HepG2 (cell line): Measurements from ENCODE around the gene NOTO. TPM values are rescaled to one million over a fixed set of nuclear protein-coding genes. Genes with fewer than 3 reads are reported as not detected.

Experiments
- CTCF ChIP-seq: sonication (generic); formaldehyde crosslinking; IDR thresholded peaks from 2 replicates; pipeline ENCODE4 v1.5.0; 2020; ENCODE audit warnings: mild to moderate bottlenecking, missing genetic modification reagents, moderate library complexity
- DMAP1 ChIP-seq: IDR thresholded peaks from 2 replicates; pipeline ENCODE4 v1.6.1; 2016
- DNMT3B ChIP-seq: conservative IDR thresholded peaks from 2 replicates; pipeline ENCODE4 v1.6.1; 2016; ENCODE audit warnings: missing biosample characterization, control low read depth
- MEIS1 ChIP-seq: sonication (generic); formaldehyde crosslinking; IDR thresholded peaks from 2 replicates; pipeline ENCODE4 v1.9.0; 2021; ENCODE audit warnings: mild to moderate bottlenecking, missing genetic modification reagents, moderate library complexity, borderline replicate concordance
- MLLT10 ChIP-seq: sonication (generic); formaldehyde crosslinking; IDR thresholded peaks from 2 replicates; pipeline ENCODE4 v1.4.0; 2020; ENCODE audit warnings: missing genetic modification reagents
- MZF1 ChIP-seq: sonication (generic); formaldehyde crosslinking; IDR thresholded peaks from 2 replicates; pipeline ENCODE4 v1.8.1; 2023; ENCODE audit warnings: mild to moderate bottlenecking, missing genetic modification reagents, borderline replicate concordance
- NR2C2 ChIP-seq: sonication (generic); formaldehyde crosslinking; IDR thresholded peaks from 2 replicates; pipeline ENCODE4 v1.4.0; 2020; ENCODE audit warnings: missing genetic modification reagents, mild to moderate bottlenecking, moderate library complexity, borderline replicate concordance
- PAWR ChIP-seq: sonication (generic); formaldehyde crosslinking; IDR thresholded peaks from 2 replicates; pipeline ENCODE4 v1.4.0; 2020; ENCODE audit warnings: missing genetic modification reagents, mild to moderate bottlenecking, borderline replicate concordance
- PHF21A ChIP-seq: sonication (generic); formaldehyde crosslinking; IDR thresholded peaks from 2 replicates; pipeline ENCODE4 v1.5.0; 2020; ENCODE audit warnings: mild to moderate bottlenecking, missing genetic modification reagents
- PRMT3 ChIP-seq: sonication (generic); formaldehyde crosslinking; IDR thresholded peaks from 2 replicates; pipeline ENCODE4 v1.8.1; 2022; ENCODE audit warnings: low read depth, mild to moderate bottlenecking, moderate library complexity, missing genetic modification reagents, borderline replicate concordance
- RXRB ChIP-seq: IDR thresholded peaks from 2 replicates; pipeline ENCODE4 v1.6.1; 2016; ENCODE audit warnings: borderline replicate concordance, missing genetic modification reagents, missing compliant biosample characterization
- ZBTB34 ChIP-seq: sonication (generic); formaldehyde crosslinking; IDR thresholded peaks from 2 replicates; pipeline ENCODE4 v1.8.0; 2022; ENCODE audit warnings: mild to moderate bottlenecking, missing genetic modification reagents
- ZNF331 ChIP-seq: sonication (generic); formaldehyde crosslinking; IDR thresholded peaks from 2 replicates; pipeline ENCODE4 v1.4.0; 2020; ENCODE audit warnings: missing genetic modification reagents
- ZNF34 ChIP-seq: sonication (generic); formaldehyde crosslinking; IDR thresholded peaks from 2 replicates; pipeline ENCODE4 v1.4.0; 2020; ENCODE audit warnings: mild to moderate bottlenecking, missing genetic modification reagents, borderline replicate concordance
- ZNF343 ChIP-seq: sonication (generic); formaldehyde crosslinking; IDR thresholded peaks from 2 replicates; pipeline ENCODE4 v1.4.0; 2020; ENCODE audit warnings: mild to moderate bottlenecking, missing genetic modification reagents
- ZNF484 ChIP-seq: sonication (generic); formaldehyde crosslinking; IDR thresholded peaks from 2 replicates; pipeline ENCODE4 v1.5.1; 2020; ENCODE audit warnings: mild to moderate bottlenecking, low read depth, missing genetic modification reagents, borderline replicate concordance
- ZNF800 ChIP-seq: sonication (generic); formaldehyde crosslinking; IDR thresholded peaks from 2 replicates; pipeline ENCODE4 v1.4.0; 2020; ENCODE audit warnings: missing genetic modification reagents
- polyA plus RNA-seq, 8 experiments: library from polyadenylated mRNA; depleted of rRNA in 3 of 8; stranded (reverse) in 7 of 8; unstranded in 1 of 8; fragments of >200 nt; fragmentation: Illumina TruSeq in 4 of 8; extraction: Trizol in 4 of 8; gene quantifications; 2 replicates each; pipeline versions ENCODE4 v1.2.1 to v1.2.3, GENCODE V29; 2011 to 2016; ENCODE audit warnings: low read depth in 4 of 8, missing spikeins in 1 of 8, mixed read lengths in 1 of 8; ENCODE audit not compliant: insufficient read depth in 1 of 8
- total RNA-seq, 5 experiments: library from RNA; depleted of rRNA; stranded (reverse); fragments of >200 nt; fragmentation: Illumina TruSeq; extraction: Trizol; gene quantifications; 2 replicates each; pipeline ENCODE4 v1.2.3, GENCODE V29; 2016; ENCODE audit warnings: low read depth in 1 of 5

The NOTO gene
- total and polyA plus RNA-seq, 2 of the 13 experiments (the other 11 are each of a cell fraction or from before 2014, with no cell fraction given): not detected

- 0 out of 2 replicates have a peak, but pooled peaks have one; percentile 31 for TF ChIP-seq ZNF34 (CRISPR knock-in tag)
- TF ChIP-seq CTCF: 0 out of 2 replicates have a peak, but pooled peaks have one; percentile 10
- TF ChIP-seq RXRB: 0 out of 2 replicates have a peak, but pooled peaks have one; percentile 3
- no peak for TF ChIP-seq ZNF331 (CRISPR knock-in tag)
- no peak for TF ChIP-seq PAWR (CRISPR knock-in tag)
- TF ChIP-seq ZNF484 (CRISPR knock-in tag): no peak
- TF ChIP-seq PRMT3 (CRISPR knock-in tag): 0 out of 2 replicates have a peak, but pooled peaks have one; percentile 1
- peak; percentile 63; the same call in 1 of the 2 replicates for TF ChIP-seq NR2C2 (CRISPR knock-in tag)
- peak; percentile 8; the same call in 1 of the 2 replicates for TF ChIP-seq MEIS1 (CRISPR knock-in tag)
- TF ChIP-seq PHF21A (CRISPR knock-in tag): peak; percentile 37; the same call in 1 of the 2 replicates
- no peak for TF ChIP-seq MZF1
- peak; percentile 27; the same call in 1 of the 2 replicates for TF ChIP-seq ZNF800 (CRISPR knock-in tag)
- 0 out of 2 replicates have a peak, but pooled peaks have one; percentile 17 for TF ChIP-seq ZBTB34 (CRISPR knock-in tag)
- TF ChIP-seq DNMT3B (CRISPR knock-in tag): no peak
- TF ChIP-seq DMAP1 (CRISPR knock-in tag): peak; percentile 28; the same call in 1 of the 2 replicates
- peak; percentile 24; the same call in 1 of the 2 replicates for TF ChIP-seq ZNF343 (CRISPR knock-in tag)
- TF ChIP-seq MLLT10 (CRISPR knock-in tag): no peak
Measured at GRCh38 chr2:73177645-73178255, 24.6 kb upstream of the NOTO start (continued).
